Measurements from ENCODE around the gene NRROS. TPM values are rescaled to one million over a fixed set of nuclear protein-coding genes. Genes with fewer than 3 reads are reported as not detected.

Gene NRROS
- total RNA-seq, 1 donor from 2014 or later = 1.5 TPM

DNA sequence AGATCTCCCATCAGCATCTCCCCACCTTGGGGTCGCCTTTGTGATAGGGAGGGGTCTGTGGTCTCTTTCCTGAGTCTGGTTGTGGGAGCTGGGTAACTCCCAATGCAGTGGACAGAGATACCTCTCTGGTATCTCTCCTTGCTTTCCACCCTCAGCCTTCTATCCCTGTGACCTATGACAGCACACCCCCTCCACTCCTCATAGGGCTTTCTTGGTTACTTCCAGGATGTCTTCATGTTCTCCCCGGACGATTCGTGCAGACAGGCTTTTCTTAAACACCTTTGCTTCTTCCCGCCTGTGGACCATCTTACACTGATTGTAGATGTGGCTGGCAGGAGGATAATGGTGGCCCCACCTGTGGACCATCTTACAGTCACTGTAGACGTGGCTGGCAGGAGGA, 14.2 kb upstream of the NRROS start:
- H3K36me3 Mint-ChIP-seq (ENCODE audit: low read depth) = no peaks in the 10 kb centered on the region
- TF ChIP-seq, protein P1, sequence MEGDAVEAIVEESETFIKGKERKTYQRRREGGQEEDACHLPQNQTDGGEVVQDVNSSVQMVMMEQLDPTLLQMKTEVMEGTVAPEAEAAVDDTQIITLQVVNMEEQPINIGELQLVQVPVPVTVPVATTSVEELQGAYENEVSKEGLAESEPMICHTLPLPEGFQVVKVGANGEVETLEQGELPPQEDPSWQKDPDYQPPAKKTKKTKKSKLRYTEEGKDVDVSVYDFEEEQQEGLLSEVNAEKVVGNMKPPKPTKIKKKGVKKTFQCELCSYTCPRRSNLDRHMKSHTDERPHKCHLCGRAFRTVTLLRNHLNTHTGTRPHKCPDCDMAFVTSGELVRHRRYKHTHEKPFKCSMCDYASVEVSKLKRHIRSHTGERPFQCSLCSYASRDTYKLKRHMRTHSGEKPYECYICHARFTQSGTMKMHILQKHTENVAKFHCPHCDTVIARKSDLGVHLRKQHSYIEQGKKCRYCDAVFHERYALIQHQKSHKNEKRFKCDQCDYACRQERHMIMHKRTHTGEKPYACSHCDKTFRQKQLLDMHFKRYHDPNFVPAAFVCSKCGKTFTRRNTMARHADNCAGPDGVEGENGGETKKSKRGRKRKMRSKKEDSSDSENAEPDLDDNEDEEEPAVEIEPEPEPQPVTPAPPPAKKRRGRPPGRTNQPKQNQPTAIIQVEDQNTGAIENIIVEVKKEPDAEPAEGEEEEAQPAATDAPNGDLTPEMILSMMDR (conservative IDR thresholded peaks at IDR 0.05) = no peak
- H3K27ac Mint-ChIP-seq (ENCODE audit: unreplicated experiment) = peak overlapping the region; percentile 86
- no peak overlapping the region for H3K4me3 Mint-ChIP-seq
- H3K4me1 Mint-ChIP-seq = peaks cover 30% of the 10 kb centered on the region
- H3K9me3 Mint-ChIP-seq = no peaks in the 10 kb centered on the region
- no peak for DNase-seq (ENCODE audit: low read depth, low spot score)
- no peaks in the 10 kb centered on the region for H3K27me3 Mint-ChIP-seq (ENCODE audit: low read depth)

DNA sequence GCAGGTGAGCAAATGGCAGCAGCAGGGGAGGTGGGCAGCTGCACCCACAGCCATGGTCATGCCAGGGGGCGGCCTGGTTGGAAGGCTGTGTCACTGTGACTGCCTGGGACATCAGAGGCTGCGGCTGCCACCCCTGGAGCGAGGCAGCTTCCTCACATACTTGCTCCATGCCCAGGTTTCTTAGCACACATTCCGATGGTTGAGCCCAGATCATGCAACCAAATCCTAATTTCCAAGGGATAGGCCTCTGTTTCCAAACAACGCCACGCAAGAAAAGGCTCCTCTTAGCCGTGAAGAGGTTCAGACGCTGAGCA, 11.6 kb upstream of the NRROS start:
- H3K27me3 Mint-ChIP-seq (ENCODE audit: low read depth) = no peaks in the 10 kb centered on the region
- no peak for DNase-seq (ENCODE audit: low read depth, low spot score)
- H3K27ac Mint-ChIP-seq (ENCODE audit: unreplicated experiment) = no peak overlapping the region
- TF ChIP-seq, protein P1 (conservative IDR thresholded peaks at IDR 0.05) = no peak
- H3K4me1 Mint-ChIP-seq = peaks cover 39% of the 10 kb centered on the region
- H3K9me3 Mint-ChIP-seq = no peaks in the 10 kb centered on the region
- no peaks in the 10 kb centered on the region for H3K36me3 Mint-ChIP-seq (ENCODE audit: low read depth)
- no peak overlapping the region for H3K4me3 Mint-ChIP-seq

DNA sequence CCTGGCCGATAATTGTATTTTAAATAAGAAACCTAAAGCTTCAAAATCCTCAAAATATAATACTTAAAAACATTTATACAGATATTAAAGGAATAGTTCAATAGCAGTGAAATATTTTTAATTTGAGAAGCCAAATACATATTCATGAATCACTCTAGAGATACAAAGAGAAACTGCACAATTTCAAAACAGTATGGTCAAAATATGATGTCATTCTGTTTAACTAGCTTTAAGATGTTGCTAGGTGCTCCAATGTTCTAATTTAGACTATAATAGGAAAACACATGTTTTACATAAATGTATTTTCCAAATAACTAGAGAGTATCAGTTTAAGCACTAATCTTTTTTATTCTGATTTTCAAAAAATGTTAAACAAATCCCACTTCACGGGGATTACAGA, 10.3 kb upstream of the NRROS start:
- no peak for DNase-seq (ENCODE audit: low read depth, low spot score)
- Mint-ChIP-seq H3K9me3 (no peaks in the 10 kb centered on the region), H3K27me3 (ENCODE audit: low read depth) (no peaks in the 10 kb centered on the region), H3K4me3 (no peak overlapping the region), H3K36me3 (ENCODE audit: low read depth) (no peaks in the 10 kb centered on the region), H3K27ac (ENCODE audit: unreplicated experiment) (no peak overlapping the region), H3K4me1 (peaks cover 49% of the 10 kb centered on the region)
- TF ChIP-seq, protein P1 (conservative IDR thresholded peaks at IDR 0.05) = no peak

DNA sequence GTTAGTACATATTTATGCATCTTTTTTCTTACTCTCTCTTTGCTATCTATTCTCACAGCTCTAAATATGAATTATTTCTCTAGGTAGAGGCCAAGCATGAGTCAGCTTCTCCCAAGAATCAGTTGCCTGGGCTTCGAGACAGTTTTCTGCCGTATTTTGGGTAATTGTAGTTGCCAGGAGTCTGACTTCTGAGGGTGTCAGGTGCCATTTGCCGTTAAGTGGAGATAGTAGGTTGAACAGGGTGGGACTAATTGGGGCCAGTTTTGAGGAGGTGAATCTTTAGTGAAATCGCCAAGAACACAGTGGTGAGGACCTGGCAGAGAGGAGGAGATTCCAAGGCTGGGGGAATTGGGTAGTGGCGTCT, 7.8 kb upstream of the NRROS start:
- TF ChIP-seq, protein P1 (conservative IDR thresholded peaks at IDR 0.05) = no peak
- Mint-ChIP-seq H3K27ac (ENCODE audit: unreplicated experiment) (peak overlapping the region; percentile 97), H3K4me1 (peaks cover 48% of the 10 kb centered on the region), H3K9me3 (no peaks in the 10 kb centered on the region), H3K4me3 (peak overlapping the region; percentile 92), H3K36me3 (ENCODE audit: low read depth) (no peaks in the 10 kb centered on the region), H3K27me3 (ENCODE audit: low read depth) (no peaks in the 10 kb centered on the region)
- DNase-seq (ENCODE audit: low read depth, low spot score) = no peak

DNA sequence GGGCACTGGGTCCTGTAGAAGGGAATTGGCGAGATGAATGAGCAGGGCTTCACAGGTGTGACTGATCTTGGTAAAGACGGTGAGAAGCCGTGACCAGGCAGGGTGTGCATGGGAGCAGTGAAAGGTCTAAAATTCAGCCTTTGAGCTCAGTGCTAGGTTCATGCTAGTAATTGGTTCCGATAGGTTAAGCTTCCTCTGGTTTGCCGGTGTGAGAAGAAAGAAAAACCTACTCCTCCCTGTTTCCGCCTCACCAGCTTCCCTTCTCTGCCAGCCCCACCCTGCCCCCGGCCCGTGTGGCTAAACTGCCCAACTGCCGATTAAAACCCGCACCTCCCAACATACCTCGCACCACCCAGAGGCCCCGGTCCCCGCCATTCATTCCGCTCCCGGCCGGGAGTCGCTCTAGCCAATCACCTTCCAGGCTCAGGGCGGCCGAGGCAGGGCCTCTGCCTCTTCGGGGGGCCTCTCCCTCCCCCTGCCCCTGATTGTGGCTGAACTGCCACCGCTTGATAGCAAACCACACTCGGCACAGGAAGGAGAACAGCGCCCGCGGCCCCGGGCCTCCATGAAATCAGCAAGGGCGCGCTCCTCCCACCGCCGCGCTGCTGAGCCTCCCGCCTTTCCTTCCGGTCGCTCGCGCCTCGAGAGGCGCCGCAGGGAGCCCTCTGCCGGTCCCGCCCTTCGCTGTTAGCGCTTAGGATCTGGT, 7.3 kb upstream of the NRROS start:
- peak; percentile 83 for DNase-seq (ENCODE audit: low read depth, low spot score)
- peak overlapping the region; percentile 97 for H3K27ac Mint-ChIP-seq (ENCODE audit: unreplicated experiment)
- no peaks in the 10 kb centered on the region for H3K36me3 Mint-ChIP-seq (ENCODE audit: low read depth)
- TF ChIP-seq, protein P1 (conservative IDR thresholded peaks at IDR 0.05) = no peak
- no peaks in the 10 kb centered on the region for H3K9me3 Mint-ChIP-seq
- H3K4me1 Mint-ChIP-seq = peaks cover 44% of the 10 kb centered on the region
- H3K27me3 Mint-ChIP-seq (ENCODE audit: low read depth) = no peaks in the 10 kb centered on the region
- H3K4me3 Mint-ChIP-seq = peak overlapping the region; percentile 92

Data from neural crest cell (in vitro differentiated cells).